Stimulated activated naive B cell treated with anti-CD40 and anti-IgM and Interleukin-4, amounts not matched to agents 10 μg/mL and 1 μg/mL and 100 μg/mL, for 72 hours (primary cell): ENCODE measurements around the gene ABCD2.
A peak's percentile ranks its signal among the peaks of the same experiment; 100 is the strongest.
"Not testable (repeated sequence)": the region's sequence is repeated elsewhere in the genome, so short reads cannot be mapped to it uniquely, and the experiment has no call there.

Experiments
- ATAC-seq, 2 donors: fragments of 150-1000 bp; cut with Tn5 transposase; replicated peaks; 2 replicates each; pipeline ENCODE4 v1.10.0; 2021; ENCODE audit warnings: moderate library complexity in 1 of 2
- DNase-seq: peaks from one replicate; pipeline ENCODE4 v3.0.0; 2021
- H3K27ac Mint-ChIP-seq: one replicate; pipeline ENCODE4 v1.8.0; 2022; ENCODE audit warnings: mild to moderate bottlenecking, mixed read lengths
- H3K27me3 Mint-ChIP-seq, 2 donors: one replicate each; pipeline ENCODE4 v1.8.0; 2022; ENCODE audit warnings: mixed read lengths in 2 of 2
- H3K36me3 Mint-ChIP-seq, 2 donors: one replicate each; pipeline ENCODE4 v1.8.0; 2022; ENCODE audit warnings: mixed read lengths in 2 of 2, mild to moderate bottlenecking in 1 of 2
- H3K4me1 Mint-ChIP-seq, 2 donors: one replicate each; pipeline ENCODE4 v1.8.0; 2022; ENCODE audit warnings: mixed read lengths in 2 of 2, mild to moderate bottlenecking in 1 of 2
- H3K4me3 Mint-ChIP-seq, 2 donors: one replicate each; pipeline ENCODE4 v1.8.0; 2022; ENCODE audit warnings: mild to moderate bottlenecking in 2 of 2, mixed read lengths in 2 of 2, moderate library complexity in 1 of 2
- H3K9me3 Mint-ChIP-seq, 2 donors: one replicate each; pipeline ENCODE4 v1.8.0; 2022; ENCODE audit warnings: mixed read lengths in 2 of 2, mild to moderate bottlenecking in 1 of 2

Gene ABCD2

DNA sequence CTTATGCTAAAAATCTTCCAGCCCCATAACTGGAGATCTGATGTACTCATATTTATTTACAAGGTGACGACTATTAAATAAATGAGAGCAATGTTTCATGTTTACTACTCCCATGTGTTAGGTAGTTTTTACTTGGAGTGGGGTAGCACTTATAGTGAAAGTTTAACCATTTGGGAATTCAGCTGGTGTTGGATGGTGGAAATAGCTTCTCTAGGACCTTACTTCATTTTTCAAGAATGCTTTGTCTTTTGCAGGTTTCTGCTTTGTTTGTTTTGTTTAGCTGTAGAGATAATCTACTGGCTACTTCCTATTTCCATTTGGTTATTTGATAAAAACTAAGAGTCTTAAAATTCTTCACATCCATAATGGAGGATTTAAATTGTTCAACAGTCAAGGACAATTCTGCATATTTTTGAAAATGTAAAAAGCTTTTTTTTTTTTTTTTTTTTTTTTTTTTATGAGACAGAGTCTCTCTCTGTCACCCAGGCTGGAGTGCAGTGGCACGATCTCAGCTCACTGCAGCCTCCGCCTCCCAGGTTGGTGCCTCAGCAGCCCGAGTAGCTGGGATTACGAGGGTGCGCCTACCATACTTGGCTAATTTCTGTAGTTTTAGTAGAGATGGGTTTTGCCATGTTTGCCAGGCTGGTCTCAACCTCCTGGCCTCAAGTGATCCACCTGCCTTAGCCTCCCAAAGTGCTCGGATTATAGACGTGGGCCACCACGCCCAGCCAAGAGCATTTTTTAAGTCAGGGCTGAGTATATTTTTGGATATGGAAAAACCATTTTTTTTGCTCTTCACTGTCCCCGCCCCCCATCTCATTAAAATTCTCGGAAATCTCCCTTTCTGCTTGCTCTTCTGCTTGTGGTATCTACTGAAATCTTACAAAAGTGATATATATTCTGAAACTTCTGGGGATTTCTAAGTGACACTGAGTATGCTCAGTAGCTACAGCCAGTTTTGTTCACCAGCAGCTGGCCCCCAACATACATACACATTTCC lies 1.4 kb upstream of the ABCD2 start:
- Mint-ChIP-seq H3K27me3 (no peaks in the 10 kb centered on the region), H3K4me1 (peaks cover 10 to 13% of the 10 kb centered on the region in 2 donors), H3K36me3 (no peaks in the 10 kb centered on the region), H3K27ac (peak overlapping the region; percentile 34), H3K9me3 (no peaks in the 10 kb centered on the region), H3K4me3 (peak overlapping the region; percentile 17 to 50)
- ATAC-seq (peak; percentile 36 to 50), DNase-seq (peak; percentile 26)

DNA sequence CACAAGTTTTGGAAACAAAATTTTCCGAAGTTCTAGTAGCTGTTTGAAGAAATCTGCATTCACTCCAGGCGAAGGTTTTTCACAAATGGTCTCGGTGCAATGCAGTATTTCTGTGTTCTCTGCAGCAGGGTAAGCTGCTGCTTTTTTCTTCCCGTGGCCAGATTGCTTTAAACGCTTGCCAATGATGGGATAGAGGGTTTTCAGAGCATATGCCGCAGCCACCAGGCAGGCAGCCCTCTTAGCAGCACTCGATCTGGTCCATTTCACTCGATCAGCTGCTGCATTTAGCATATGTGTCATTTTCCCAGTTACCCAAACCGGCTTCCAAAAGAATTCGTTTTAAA lies 315 bp downstream of the ABCD2 start:
- H3K36me3 Mint-ChIP-seq: no peaks in the 10 kb centered on the region

DNA sequence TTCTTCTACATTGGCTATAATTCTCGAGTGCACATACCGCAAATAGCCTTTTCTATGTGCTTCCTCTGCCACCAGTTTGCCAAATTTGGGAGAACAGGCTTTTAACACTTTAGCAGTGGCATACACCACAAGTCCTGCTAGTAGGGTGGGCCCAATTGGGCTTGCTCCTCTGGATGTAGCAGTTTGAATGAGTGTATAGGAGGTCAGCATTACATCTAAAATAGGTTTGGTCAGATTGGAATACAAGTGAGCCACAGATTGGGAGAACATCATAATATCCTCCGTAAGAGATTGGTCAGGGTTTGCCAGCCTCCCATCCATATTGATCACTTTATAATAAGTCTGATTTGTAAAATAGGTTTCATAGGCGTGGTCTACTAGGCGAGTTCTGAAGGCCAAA lies 902 bp downstream of the ABCD2 start:
- ATAC-seq (no peak), DNase-seq (no peak)
- no peaks in the 10 kb centered on the region for H3K36me3 Mint-ChIP-seq
- peak overlapping the region; percentile 31 for H3K27ac Mint-ChIP-seq
- H3K4me3 Mint-ChIP-seq: no peak overlapping the region
- no peaks in the 10 kb centered on the region for H3K9me3 Mint-ChIP-seq
- H3K4me1 Mint-ChIP-seq: peaks cover 10 to 13% of the 10 kb centered on the region in 2 donors
- no peaks in the 10 kb centered on the region for H3K27me3 Mint-ChIP-seq

More for the DNA sequence above, 315 bp downstream of the ABCD2 start:
- no peaks in the 10 kb centered on the region for H3K9me3 Mint-ChIP-seq
- ATAC-seq (peak; percentile 31 to 41), DNase-seq (no peak)
- H3K27me3 Mint-ChIP-seq: no peaks in the 10 kb centered on the region
- H3K4me1 Mint-ChIP-seq: peaks cover 10 to 13% of the 10 kb centered on the region in 2 donors
- no peak overlapping the region for H3K4me3 Mint-ChIP-seq
- no peak overlapping the region for H3K27ac Mint-ChIP-seq

DNA sequence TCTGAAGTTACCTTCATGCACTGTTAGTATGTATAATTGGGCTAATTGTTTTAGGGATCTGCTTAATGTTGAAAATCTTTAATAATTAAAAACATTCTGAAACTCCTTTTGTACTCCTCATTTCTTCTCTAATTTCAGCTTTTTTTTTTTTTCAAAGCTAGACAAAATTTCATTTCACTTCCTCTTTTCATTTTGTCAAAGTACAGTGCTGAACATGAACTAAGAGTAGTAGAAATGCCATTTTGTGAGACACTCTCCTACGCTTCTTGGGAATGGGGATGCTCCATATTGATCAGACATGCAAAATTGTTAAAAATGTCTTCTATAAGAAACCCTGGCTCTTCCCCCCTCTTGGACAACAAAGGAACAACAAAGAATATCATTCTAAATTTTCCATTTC lies 1.7 kb downstream of the ABCD2 start:
- H3K27me3 Mint-ChIP-seq: no peaks in the 10 kb centered on the region
- peaks cover 10 to 13% of the 10 kb centered on the region in 2 donors for H3K4me1 Mint-ChIP-seq
- peak overlapping the region; percentile 83 for H3K27ac Mint-ChIP-seq
- no peaks in the 10 kb centered on the region for H3K9me3 Mint-ChIP-seq
- peak overlapping the region in 1 of 2 donors; percentile 67 for H3K4me3 Mint-ChIP-seq
- no peak for DNase-seq
- no peaks in the 10 kb centered on the region for H3K36me3 Mint-ChIP-seq
- ATAC-seq: no peak

DNA sequence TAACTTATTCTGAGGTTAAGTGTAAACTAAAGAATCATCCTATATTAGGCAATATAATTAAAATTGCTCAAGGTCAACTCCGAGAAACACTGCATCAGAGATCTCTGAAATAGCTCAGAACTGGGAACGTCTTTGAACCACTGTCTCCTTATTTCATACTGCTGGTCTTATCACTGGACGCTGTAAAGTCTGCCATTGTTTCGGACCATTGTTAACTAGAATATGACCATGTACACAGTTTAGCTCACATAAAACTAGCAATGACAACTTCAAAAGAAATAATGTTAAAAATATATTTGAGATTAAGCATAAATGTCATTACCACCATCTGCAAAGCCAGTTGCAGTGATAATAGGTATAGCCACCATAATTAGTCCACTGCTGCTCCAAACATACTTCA lies 2.9 kb downstream of the ABCD2 start:
- Mint-ChIP-seq H3K4me3 (no peak overlapping the region), H3K27me3 (no peaks in the 10 kb centered on the region), H3K27ac (no peak overlapping the region), H3K4me1 (peaks cover 5 to 6% of the 10 kb centered on the region in 2 donors), H3K9me3 (no peaks in the 10 kb centered on the region), H3K36me3 (no peaks in the 10 kb centered on the region)
- no peak for DNase-seq
- ATAC-seq: no peak

DNA sequence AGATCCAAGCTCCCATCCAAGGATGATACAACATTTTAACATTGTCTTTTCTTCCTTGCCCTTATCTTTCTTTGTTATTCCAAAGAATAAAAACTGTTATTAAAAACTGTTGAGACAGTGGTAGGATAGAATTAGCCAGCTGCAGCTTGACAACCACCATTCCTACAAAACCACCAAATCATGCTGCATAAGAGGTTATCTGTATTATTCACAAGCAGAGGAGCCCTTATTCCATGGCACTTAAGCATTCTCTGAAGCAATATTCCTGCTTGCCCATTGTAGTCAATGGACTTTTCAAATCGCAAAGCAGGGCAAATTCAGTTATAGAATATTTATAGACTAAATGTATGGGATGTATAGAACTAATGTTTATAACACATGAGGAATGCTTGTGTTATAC lies 3.4 kb downstream of the ABCD2 start:
- Mint-ChIP-seq H3K9me3 (no peaks in the 10 kb centered on the region), H3K27ac (no peak overlapping the region), H3K4me1 (peaks cover 3 to 4% of the 10 kb centered on the region in 2 donors), H3K36me3 (no peaks in the 10 kb centered on the region), H3K4me3 (no peak overlapping the region), H3K27me3 (no peaks in the 10 kb centered on the region)
- DNase-seq: no peak
- ATAC-seq: no peak

DNA sequence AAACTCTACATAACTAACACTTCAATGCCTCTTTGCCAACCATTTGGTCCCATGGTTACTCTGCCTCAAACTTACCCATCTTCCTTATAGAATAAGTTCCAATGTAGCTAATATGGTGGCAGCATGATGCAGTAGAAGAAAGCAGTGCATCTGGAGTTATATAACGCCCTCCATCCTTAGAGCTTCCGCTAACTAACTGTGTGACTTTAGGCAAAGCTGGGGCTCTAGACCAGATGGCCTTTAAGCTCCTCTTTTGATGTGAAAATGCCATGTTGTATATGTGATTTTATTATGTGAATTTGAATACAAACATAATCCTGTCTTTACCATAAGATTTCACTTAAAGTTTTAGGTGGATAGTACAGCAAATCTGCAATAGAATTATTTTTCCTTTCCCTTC lies 6.1 kb downstream of the ABCD2 start:
- peaks cover 0 to 3% of the 10 kb centered on the region in 2 donors for H3K4me1 Mint-ChIP-seq
- no peaks in the 10 kb centered on the region for H3K9me3 Mint-ChIP-seq
- no peak overlapping the region for H3K27ac Mint-ChIP-seq
- H3K27me3 Mint-ChIP-seq: no peaks in the 10 kb centered on the region
- no peak for ATAC-seq
- no peak for DNase-seq
- H3K36me3 Mint-ChIP-seq: no peaks in the 10 kb centered on the region
- no peak overlapping the region for H3K4me3 Mint-ChIP-seq

DNA sequence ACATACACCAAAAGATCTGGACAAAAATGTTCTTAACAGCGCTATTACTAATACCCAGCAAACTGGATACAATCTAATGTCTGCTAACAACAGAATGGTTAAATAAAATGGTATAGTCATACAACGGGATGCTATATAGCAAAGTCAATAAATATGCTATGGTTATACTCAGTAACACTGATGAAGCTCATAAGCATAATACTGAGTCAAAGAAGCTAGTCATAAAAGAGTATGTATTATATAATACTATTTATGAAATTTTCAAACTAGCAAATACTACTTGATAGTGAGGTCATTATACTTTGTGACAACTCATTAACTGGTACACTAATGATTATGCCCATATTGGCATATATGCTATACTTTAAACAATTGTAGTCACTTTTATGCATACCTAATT lies 7.4 kb downstream of the ABCD2 start:
- no peaks in the 10 kb centered on the region for H3K4me1 Mint-ChIP-seq
- H3K36me3 Mint-ChIP-seq: no peaks in the 10 kb centered on the region
- H3K9me3 Mint-ChIP-seq: no peaks in the 10 kb centered on the region
- no peak overlapping the region for H3K4me3 Mint-ChIP-seq
- H3K27ac Mint-ChIP-seq: no peak overlapping the region
- H3K27me3 Mint-ChIP-seq: no peaks in the 10 kb centered on the region
- no peak for ATAC-seq
- no peak for DNase-seq

DNA sequence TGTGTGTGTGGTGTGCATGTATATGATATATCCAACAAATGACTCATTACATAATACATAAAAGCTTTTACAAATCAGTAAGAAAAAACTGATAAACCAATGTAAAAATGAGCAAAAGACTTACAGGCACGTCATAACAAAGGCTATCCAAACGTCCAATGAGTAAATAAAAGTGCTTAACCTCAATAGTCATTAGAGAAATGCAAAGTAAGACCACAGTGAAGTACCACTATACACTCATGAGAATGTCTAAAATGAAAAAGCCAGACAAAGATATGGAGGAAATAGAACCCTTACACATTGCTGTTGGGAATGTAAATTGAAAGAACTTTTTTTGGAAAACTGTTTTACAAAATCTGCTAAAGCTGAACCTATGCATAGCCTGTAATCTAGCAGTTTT lies 7.8 kb downstream of the ABCD2 start:
- H3K36me3 Mint-ChIP-seq: no peaks in the 10 kb centered on the region
- H3K4me3 Mint-ChIP-seq: no peak overlapping the region
- no peaks in the 10 kb centered on the region for H3K9me3 Mint-ChIP-seq
- DNase-seq (no peak), ATAC-seq (no peak)
- H3K27me3 Mint-ChIP-seq: no peaks in the 10 kb centered on the region
- no peak overlapping the region for H3K27ac Mint-ChIP-seq
- H3K4me1 Mint-ChIP-seq: no peaks in the 10 kb centered on the region

DNA sequence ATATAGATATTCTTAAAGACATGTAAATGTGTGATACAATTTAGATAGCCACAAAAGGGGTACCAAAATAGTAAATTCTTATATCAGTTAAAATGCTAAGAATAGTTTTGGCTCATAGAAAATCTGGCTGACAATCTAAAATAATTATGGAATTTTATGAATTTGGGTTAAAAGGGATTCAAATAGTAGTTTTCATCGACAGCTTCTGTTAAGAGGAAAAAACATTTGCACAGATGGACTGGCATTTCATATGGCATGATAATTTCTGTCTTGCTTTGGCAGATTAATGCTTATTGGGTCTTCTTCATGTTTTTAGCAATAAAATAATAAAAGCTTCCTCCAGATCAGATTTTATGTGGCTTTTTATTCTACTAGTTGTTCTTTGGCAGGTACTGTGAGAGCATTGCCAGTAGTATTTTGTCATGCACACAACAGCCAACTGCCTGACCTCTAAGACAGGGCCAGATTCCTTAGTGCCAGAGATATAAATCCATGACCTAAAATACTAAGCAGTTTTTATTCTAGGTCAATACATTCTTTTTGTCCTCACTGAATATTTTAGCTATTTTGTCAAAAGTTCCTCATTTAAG lies 9.1 kb downstream of the ABCD2 start:
- Mint-ChIP-seq H3K27ac (no peak overlapping the region), H3K9me3 (no peaks in the 10 kb centered on the region), H3K4me3 (no peak overlapping the region), H3K4me1 (no peaks in the 10 kb centered on the region), H3K27me3 (no peaks in the 10 kb centered on the region), H3K36me3 (no peaks in the 10 kb centered on the region)
- no peak for ATAC-seq
- DNase-seq: no peak

DNA sequence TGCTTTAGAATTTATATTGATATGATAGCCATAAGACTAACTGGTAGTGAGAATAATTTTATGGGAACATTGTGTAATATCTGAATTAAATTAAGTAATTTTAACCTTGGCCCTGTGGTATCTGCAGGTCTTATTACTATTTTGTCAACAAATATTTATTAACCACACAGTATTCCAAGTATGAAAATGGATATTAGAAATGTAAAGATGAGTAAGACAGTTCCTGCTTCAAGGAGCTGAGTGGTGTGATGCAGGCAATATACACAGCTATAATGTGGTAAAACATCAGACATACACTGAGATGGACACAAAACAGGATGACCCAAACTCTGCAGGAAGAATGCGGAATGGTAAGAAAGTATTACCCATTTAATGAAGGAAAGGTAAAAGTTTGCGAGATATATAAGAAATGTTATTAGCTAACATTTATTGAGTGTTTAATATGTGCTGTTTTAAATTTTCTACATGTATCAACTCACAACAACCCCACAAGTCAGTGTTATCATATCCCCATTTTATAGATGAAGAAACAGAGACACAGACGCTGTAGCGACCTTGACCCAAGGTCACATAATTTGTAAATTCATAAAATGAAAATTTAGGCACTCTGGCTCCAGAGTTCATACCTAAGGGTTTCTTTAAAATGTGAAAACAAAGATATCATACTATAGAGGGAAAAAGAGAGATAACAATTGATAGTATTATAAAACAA lies 12.7 kb downstream of the ABCD2 start:
- Mint-ChIP-seq H3K4me3 (no peak overlapping the region), H3K27me3 (no peaks in the 10 kb centered on the region), H3K36me3 (no peaks in the 10 kb centered on the region), H3K9me3 (no peaks in the 10 kb centered on the region), H3K4me1 (no peaks in the 10 kb centered on the region), H3K27ac (no peak overlapping the region)
- no peak for ATAC-seq
- DNase-seq: no peak

DNA sequence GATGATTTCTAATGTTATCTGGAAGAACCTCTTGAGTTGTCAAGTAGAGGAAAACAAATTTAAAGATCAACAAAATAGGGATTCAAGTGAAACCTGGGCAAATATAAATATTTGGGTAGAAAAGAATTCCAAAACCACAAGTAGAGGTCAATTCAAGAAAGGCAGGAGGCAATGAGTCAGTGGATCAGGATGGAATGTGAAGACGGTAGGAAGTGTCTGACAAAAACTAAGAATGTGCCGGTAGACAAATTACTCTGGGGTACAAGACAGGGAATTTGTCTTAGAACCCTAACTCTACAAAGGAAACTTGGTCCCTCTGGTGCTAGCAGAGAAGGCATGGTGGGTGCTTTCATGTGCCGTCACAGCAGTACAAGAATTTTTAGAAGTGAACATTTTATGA lies 13.6 kb downstream of the ABCD2 start:
- Mint-ChIP-seq H3K4me3 (no peak overlapping the region), H3K27ac (no peak overlapping the region), H3K36me3 (no peaks in the 10 kb centered on the region), H3K9me3 (no peaks in the 10 kb centered on the region), H3K4me1 (no peaks in the 10 kb centered on the region), H3K27me3 (no peaks in the 10 kb centered on the region)
- ATAC-seq (no peak), DNase-seq (no peak)

DNA sequence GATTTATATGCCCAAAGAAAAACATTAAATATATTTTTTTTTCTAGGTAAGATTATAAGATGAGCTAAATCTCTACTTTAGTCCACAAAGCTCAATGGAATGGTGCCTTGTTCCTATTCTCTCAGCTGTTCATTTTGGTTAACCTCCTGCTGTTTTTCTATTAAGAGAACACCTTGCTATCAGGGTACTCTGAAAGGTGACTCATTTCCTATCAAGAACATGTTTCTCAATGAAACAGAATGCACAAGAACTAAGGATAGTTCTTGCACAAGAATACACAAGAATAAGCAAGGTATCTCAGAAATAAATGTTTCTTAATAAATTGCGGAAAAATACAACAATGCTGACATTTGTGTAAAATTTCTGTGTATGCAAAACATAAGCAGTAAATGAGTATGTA lies 14.1 kb downstream of the ABCD2 start:
- Mint-ChIP-seq H3K4me3 (no peak overlapping the region), H3K27me3 (no peaks in the 10 kb centered on the region), H3K27ac (no peak overlapping the region), H3K9me3 (no peaks in the 10 kb centered on the region), H3K4me1 (no peaks in the 10 kb centered on the region), H3K36me3 (no peaks in the 10 kb centered on the region)
- ATAC-seq (no peak), DNase-seq (no peak)

DNA sequence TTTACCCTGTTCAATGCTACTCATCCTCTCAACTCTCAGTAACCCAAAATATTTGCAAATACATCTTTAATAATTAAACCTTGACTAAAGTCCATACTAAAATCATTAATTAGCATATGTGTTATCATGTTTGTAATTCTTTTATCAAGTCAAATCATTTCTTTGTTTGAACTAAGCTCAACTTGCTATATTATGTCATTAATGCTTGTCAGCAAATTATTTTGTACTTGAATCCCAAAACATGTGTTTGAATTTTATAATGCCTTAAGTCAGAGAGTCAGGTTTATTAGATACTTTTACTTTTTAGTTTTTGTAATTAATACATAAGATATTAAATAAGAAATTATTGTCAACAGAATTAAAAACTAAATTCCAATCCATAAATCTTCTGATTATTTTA lies 16.5 kb downstream of the ABCD2 start:
- DNase-seq (no peak), ATAC-seq (no peak)
- Mint-ChIP-seq H3K4me1 (no peaks in the 10 kb centered on the region), H3K27ac (no peak overlapping the region), H3K36me3 (no peaks in the 10 kb centered on the region), H3K27me3 (no peaks in the 10 kb centered on the region), H3K9me3 (no peaks in the 10 kb centered on the region), H3K4me3 (no peak overlapping the region)

DNA sequence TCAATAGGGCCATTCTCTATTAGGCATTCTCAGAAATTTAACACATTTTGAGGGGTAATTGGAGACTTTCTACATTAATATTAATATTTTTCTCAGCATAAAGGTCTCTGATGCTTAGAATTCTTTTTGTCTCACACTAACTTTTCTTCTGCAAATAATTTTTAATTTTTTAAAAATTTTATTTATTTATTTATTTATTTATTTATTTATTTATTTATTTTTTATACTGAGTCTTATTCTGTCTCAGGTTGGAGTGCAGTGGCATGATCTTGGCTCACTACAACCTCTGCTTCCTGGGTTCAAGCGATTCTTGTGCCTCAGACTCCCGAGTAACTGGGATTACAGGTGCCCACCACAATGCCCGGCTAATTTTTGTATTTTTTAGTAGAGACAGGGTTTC lies 17.7 kb downstream of the ABCD2 start:
- not testable (repeated sequence) for DNase-seq, ATAC-seq, H3K36me3 Mint-ChIP-seq, H3K27me3 Mint-ChIP-seq, H3K4me3 Mint-ChIP-seq, H3K9me3 Mint-ChIP-seq, H3K4me1 Mint-ChIP-seq, H3K27ac Mint-ChIP-seq
